AG09319 (cell line): ENCODE data around the gene STX5.
A peak's percentile ranks its signal among the peaks of the same experiment; 100 is the strongest.

Experiments
- DNase-seq: peaks from one replicate; pipeline ENCODE4 v3.0.0-alpha.2; 2010; ENCODE audit warnings: low read depth; ENCODE audit errors: extremely low read depth
- CTCF ChIP-seq: IDR thresholded peaks from 2 replicates; pipeline ENCODE4 v1.5.1; 2011; ENCODE audit warnings: low read depth, mild to moderate bottlenecking, inconsistent platforms, low read length, moderate library complexity

The STX5 gene

GRCh38 chr11:62856333-62856895, 24.6 kb upstream of the STX5 start:
- DNase-seq: no peak
- TF ChIP-seq CTCF: no peak

GRCh38 chr11:62855571-62856332, 23.9 kb upstream of the STX5 start:
- DNase-seq: peak; percentile 94
- TF ChIP-seq CTCF: no peak

- no peak for TF ChIP-seq CTCF
- no peak for DNase-seq
Observed at GRCh38 chr11:62854825-62855570, 23.1 kb upstream of the STX5 start.

GRCh38 chr11:62854013-62854824, 22.4 kb upstream of the STX5 start:
- no peak for DNase-seq
- no peak for TF ChIP-seq CTCF

GRCh38 chr11:62853279-62853965, 21.6 kb upstream of the STX5 start:
- no peak for DNase-seq
- no peak for TF ChIP-seq CTCF

- DNase-seq: no peak
- no peak for TF ChIP-seq CTCF
Observed at GRCh38 chr11:62852523-62853188, 20.8 kb upstream of the STX5 start.
